HUES64 (cell line): ENCODE results near the gene MAPKAPK3. TPM values are rescaled to one million over a fixed set of nuclear protein-coding genes. Genes with fewer than 3 reads are reported as not detected.
A peak's percentile ranks its signal among the peaks of the same experiment; 100 is the strongest.

Experiments used
- H3K27ac ChIP-seq: 2 replicates; pipeline ENCODE4 v1.7.0; 2013; ENCODE audit warnings: low read depth, low read length, inconsistent platforms
- H3K27me3 ChIP-seq: 2 replicates; pipeline ENCODE4 v1.6.1; 2013; ENCODE audit warnings: mild to moderate bottlenecking, low read length; ENCODE audit not compliant: insufficient read depth
- H3K36me3 ChIP-seq: 2 replicates; pipeline ENCODE4 v1.6.1; 2013; ENCODE audit warnings: mild to moderate bottlenecking, low read length; ENCODE audit not compliant: insufficient read depth
- H3K4me1 ChIP-seq: 2 replicates; pipeline ENCODE4 v1.6.1; 2013; ENCODE audit warnings: mild to moderate bottlenecking, low read length, moderate library complexity; ENCODE audit not compliant: insufficient read depth
- H3K4me3 ChIP-seq: 2 replicates; pipeline ENCODE4 v1.5.1; 2013; ENCODE audit warnings: mild to moderate bottlenecking, low read length, moderate library complexity
- H3K9ac ChIP-seq: 2 replicates; pipeline ENCODE4 v1.6.1; 2013; ENCODE audit warnings: mild to moderate bottlenecking, low read depth, low read length
- H3K9me3 ChIP-seq: 2 replicates; pipeline ENCODE4 v1.6.1; 2013; ENCODE audit warnings: low read depth, low read length; ENCODE audit not compliant: insufficient read depth
- WGBS: fragments of 150-250, 120-280 bp; methylation state at CpG from one replicate; pipeline ENCODE4 v1.1.7; 2013; ENCODE audit warnings: missing lambda C conversion rate; 5-methylcytosine and 5-hydroxymethylcytosine counted together
- polyA plus RNA-seq, 2 experiments: library from polyadenylated mRNA; stranded (reverse); fragments of 50-300 nt; gene quantifications; one replicate each; pipeline ENCODE4 v1.2.3, GENCODE V29; 2013

MAPKAPK3 gene
- polyA plus RNA-seq (2013, experiment 1 of 2) = 32.3 TPM
- 32.8 TPM for polyA plus RNA-seq (2013, experiment 2 of 2)

DNA sequence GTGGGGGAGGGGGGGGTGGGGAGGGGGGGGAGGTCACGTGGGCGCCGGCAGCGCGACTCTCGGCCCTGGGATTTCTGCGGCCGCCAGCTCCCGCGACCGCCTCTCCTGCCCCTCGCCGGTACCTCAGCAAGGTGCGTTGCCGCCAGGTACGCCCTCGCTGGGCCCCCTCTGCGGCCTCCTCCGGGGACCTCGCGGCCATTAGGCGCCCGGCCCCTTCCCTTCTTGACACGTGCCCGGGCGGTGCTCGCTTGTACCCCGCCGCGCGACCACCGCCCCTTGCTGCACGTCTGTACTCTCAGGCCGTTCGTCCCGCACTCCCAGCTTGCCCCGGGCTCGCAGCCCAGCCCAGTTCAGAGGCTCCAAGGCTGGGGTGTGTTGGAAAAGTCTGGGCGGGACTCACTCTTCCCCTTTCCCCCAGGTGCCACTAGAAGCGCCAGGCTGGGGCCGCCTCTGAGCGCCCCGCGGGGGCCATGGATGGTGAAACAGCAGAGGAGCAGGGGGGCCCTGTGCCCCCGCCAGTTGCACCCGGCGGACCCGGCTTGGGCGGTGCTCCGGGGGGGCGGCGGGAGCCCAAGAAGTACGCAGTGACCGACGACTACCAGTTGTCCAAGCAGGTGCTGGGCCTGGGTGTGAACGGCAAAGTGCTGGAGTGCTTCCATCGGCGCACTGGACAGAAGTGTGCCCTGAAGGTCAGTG is at the start of gene MAPKAPK3:
Gene MAPKAPK3, plus strand, starts transcription at position 56 of the 696 bp plus-strand sequence. Its CDS starts 415 bp downstream, at position 471.
- WGBS = 2% methylated on average over 57 of the region's 58 CpGs
- Histone ChIP-seq H3K9ac (peak within 1 kb of the TSS; percentile 88), H3K4me1 (peaks cover 17% of the 10 kb centered on the region; the same call in 1 of the 2 replicates), H3K36me3 (0 out of 2 replicates have a peak, but pooled peaks cover 3% of the 10 kb centered on the region), H3K9me3 (no peaks in the 10 kb centered on the region), H3K27ac (peak within 1 kb of the TSS; percentile 74; the same call in 1 of the 2 replicates), H3K27me3 (peaks cover 26% of the 10 kb centered on the region), H3K4me3 (peak within 1 kb of the TSS; percentile 73)

DNA sequence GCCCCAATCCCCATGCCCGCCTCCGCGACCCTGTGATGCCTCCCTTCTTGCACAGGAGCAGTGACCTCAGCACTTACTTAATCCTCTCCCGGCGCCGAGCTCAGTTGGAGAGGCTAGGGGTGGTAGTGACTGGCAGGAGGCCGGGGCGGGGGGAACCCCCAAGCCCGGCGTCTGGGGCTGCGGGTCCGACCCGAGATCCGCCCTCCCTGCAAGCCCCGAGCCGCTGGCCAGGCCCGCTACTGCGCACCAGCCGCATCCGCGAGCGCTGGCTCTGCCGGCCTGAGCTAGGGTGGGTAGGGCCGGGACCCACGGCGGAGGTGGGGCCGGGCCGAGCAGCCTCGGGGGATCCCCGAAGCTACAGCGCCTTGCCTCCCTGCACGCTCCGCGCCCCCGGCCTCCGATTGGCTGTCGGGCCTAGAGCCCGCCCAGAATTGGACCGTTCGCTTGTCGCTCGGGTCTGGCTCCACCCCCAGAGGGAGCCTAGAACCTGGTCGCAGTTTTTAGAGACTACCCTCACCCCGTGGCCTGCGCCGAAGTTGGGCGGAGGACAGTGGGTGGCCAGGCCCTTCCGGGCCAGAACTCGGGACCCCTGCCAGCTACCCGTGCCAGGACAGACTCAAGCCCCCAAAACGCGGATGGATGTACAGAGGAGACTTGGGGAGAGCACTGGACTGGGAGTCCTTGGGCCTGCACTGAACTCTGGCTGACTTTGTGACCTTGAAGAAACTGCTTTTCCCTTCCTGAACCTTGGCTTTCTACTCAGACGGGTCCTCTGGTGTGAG is 49.4 kb upstream of the MAPKAPK3 start, which contains the start of gene C3orf18:
Gene C3orf18, minus strand, starts transcription at position 362 of the 782 bp plus-strand sequence. CDS start 2,048 bp downstream, outside the sequence.
- Histone ChIP-seq H3K27ac (no peak within 1 kb of the TSS), H3K36me3 (no peaks in the 10 kb centered on the region), H3K9ac (peak within 1 kb of the TSS; percentile 54), H3K4me3 (peak within 1 kb of the TSS; percentile 99), H3K27me3 (peaks cover 14% of the 10 kb centered on the region), H3K4me1 (0 out of 2 replicates have a peak, but pooled peaks cover 4% of the 10 kb centered on the region), H3K9me3 (no peaks in the 10 kb centered on the region)
- WGBS = 4% methylated on average over 53 of the region's 53 CpGs

DNA sequence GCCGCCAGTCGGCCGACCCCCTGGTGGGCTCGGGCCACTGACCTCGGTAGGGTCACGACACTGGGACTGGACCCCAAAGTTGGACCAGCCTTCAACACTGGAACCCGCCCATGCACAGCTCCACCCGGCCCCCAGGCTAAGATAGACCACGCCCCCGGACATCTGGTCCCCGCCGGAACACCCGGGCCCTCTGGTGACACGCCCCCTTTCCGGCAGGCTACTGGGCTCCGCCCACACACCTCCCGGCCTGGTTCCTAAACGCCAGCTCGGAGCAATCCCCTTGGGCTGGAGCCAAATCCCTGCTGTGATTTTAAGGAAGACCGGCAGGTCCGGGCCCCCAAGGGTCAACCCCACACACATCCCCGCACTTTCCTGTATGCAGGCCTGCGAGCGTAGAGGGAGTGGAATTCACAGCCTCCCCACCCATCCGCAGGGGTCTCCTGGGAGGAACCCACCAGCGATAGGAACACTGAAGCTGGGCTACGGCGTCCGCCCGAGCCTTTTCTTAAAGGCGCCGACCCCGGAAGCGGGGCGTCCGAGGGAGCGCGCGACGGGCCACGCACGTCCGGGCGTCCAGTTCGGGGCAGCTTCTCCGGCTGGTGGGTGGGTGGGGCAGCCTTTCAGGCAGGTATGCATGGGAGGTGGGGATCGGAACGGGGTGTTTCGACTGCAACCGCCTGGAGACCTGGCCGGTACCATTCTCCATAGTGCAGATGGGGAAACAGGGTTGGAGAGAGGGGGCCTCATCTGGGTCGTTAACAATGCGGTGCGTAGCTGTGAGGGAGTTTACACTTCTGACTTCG is 47.8 kb upstream of the MAPKAPK3 start, which contains the start of gene HEMK1:
Gene HEMK1, plus strand, starts transcription at position 576 of the 803 bp plus-strand sequence. CDS start 1,583 bp downstream, outside the sequence.
- peaks cover 14% of the 10 kb centered on the region for H3K27me3 ChIP-seq
- H3K36me3 ChIP-seq = no peaks in the 10 kb centered on the region
- under 1% methylated on average over 55 of the region's 55 CpGs for WGBS
- H3K9ac ChIP-seq = peak within 1 kb of the TSS; percentile 76
- H3K9me3 ChIP-seq = no peaks in the 10 kb centered on the region
- H3K27ac ChIP-seq = peak within 1 kb of the TSS; percentile 89
- peak within 1 kb of the TSS; percentile 99 for H3K4me3 ChIP-seq
- H3K4me1 ChIP-seq = 0 out of 2 replicates have a peak, but pooled peaks cover 4% of the 10 kb centered on the region

DNA sequence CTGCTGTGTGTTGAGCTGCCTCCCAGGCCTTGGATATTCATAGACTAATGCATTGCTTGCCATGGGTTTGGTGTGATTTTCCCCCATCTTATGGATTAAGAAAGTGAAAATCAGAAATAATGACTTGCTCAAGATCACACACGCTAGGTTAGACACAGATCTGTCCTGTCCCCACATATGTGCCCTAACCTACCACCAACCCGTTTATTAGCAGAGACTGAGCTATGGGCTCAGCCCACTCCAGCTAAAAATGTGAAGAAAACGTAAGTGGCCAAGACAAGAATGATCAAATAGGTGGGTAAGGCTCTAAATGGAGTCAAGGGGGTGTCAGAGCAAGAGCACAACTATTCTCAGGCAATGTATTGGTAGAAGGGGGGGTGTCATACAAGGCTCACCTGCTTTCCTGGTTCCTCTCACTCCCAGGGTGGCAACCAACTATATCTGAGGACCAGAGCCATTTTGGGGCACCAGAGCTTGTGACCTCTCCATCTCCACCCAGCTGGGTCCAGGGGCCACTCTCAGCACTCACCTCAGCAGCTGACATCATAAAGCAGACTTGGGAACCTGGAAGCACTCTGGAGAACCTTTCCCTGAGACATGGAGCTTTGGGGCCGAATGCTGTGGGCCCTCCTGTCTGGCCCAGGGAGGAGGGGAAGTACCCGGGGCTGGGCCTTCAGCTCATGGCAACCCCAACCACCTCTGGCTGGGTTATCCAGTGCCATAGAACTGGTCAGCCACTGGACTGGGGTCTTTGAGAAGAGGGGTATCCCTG is 46.3 kb upstream of the MAPKAPK3 start:
- H3K9ac ChIP-seq = no peak overlapping the region
- H3K4me1 ChIP-seq = 0 out of 2 replicates have a peak, but pooled peaks cover 4% of the 10 kb centered on the region
- no peaks in the 10 kb centered on the region for H3K36me3 ChIP-seq
- H3K27ac ChIP-seq = no peak overlapping the region
- peak overlapping the region; percentile 99; the same call in 1 of the 2 replicates for H3K4me3 ChIP-seq
- WGBS = 91% methylated on average over 5 of the region's 5 CpGs
- H3K27me3 ChIP-seq = peaks cover 14% of the 10 kb centered on the region
- no peaks in the 10 kb centered on the region for H3K9me3 ChIP-seq

DNA sequence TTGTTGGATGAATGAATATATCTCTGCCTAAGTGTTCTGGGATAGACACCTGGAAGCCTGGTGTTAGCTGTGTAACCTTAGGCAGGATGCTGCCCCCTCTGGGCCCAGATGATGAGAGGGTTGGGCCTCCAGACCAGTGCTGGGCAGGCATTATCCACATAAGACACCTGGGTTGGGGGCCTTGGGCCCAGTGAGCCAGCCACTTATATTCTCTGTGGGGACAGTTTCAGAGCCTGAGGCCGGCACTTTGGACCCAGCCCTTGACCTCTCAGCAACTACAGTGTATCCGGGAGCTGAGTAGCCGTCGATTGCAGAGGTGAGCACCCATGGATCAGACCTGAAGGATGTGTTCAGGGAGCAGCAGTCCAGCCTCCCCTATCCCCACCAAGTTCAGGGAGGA is 45.5 kb upstream of the MAPKAPK3 start:
- H3K9ac ChIP-seq = no peak overlapping the region
- 0 out of 2 replicates have a peak, but pooled peaks cover 4% of the 10 kb centered on the region for H3K4me1 ChIP-seq
- no peaks in the 10 kb centered on the region for H3K9me3 ChIP-seq
- 93% methylated on average over 4 of the region's 4 CpGs for WGBS
- no peak overlapping the region for H3K27ac ChIP-seq
- H3K27me3 ChIP-seq = peaks cover 8% of the 10 kb centered on the region; the same call in 1 of the 2 replicates
- H3K4me3 ChIP-seq = no peak overlapping the region
- H3K36me3 ChIP-seq = no peaks in the 10 kb centered on the region

GRCh38 chr3:50572158-50572557 is 44.8 kb upstream of the MAPKAPK3 start:
- Histone ChIP-seq H3K27ac (no peak overlapping the region), H3K27me3 (peaks cover 2% of the 10 kb centered on the region; the same call in 1 of the 2 replicates), H3K9me3 (no peaks in the 10 kb centered on the region), H3K4me3 (no peak overlapping the region), H3K36me3 (no peaks in the 10 kb centered on the region), H3K4me1 (0 out of 2 replicates have a peak, but pooled peaks cover 4% of the 10 kb centered on the region), H3K9ac (no peak overlapping the region)
- 61% methylated on average over 1 of the region's 1 CpG for WGBS

DNA sequence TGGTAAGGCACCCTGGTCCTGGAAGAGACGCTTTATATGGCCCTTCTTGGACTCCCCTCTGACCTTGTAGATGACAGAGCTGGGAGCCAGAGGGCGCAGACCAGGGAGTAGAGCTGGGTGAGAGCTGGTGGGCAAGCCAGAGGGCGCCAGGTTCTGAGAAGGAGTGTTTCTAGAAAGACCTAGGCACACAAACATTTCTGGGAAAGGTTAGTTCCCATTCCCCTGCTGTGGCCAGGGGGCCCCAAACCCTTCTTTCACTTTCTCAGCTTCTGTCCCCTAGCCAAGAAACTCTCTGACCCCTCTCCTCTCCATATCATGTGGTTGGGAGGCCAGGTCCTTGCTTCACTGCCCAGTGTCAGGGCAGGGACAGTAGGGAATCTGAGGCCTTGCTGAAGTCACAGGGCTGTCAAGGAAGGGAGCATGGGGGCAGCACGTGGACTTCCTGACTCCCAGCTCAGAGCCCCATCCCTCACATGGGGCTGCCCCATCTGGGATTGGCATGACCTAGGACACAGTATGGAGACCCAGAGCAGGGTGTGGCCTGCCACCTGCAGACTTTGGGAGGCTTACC is 44.1 kb upstream of the MAPKAPK3 start:
- 0 out of 2 replicates have a peak, but pooled peaks cover 4% of the 10 kb centered on the region for H3K4me1 ChIP-seq
- no peaks in the 10 kb centered on the region for H3K9me3 ChIP-seq
- no peak overlapping the region for H3K27ac ChIP-seq
- H3K36me3 ChIP-seq = peaks cover 3% of the 10 kb centered on the region; the same call in 1 of the 2 replicates
- H3K4me3 ChIP-seq = no peak overlapping the region
- no peaks in the 10 kb centered on the region for H3K27me3 ChIP-seq
- no peak overlapping the region for H3K9ac ChIP-seq
- 88% methylated on average over 4 of the region's 4 CpGs for WGBS

- H3K9me3 ChIP-seq = no peaks in the 10 kb centered on the region
- no peak overlapping the region for H3K27ac ChIP-seq
- no peak overlapping the region for H3K9ac ChIP-seq
- 0 out of 2 replicates have a peak, but pooled peaks cover 4% of the 10 kb centered on the region for H3K4me1 ChIP-seq
- H3K4me3 ChIP-seq = no peak overlapping the region
- peaks cover 7% of the 10 kb centered on the region; the same call in 1 of the 2 replicates for H3K36me3 ChIP-seq
- no peaks in the 10 kb centered on the region for H3K27me3 ChIP-seq
- WGBS = 93% methylated on average over 8 of the region's 8 CpGs
Measured at GRCh38 chr3:50573566-50574443, 43.1 kb upstream of the MAPKAPK3 start.

DNA sequence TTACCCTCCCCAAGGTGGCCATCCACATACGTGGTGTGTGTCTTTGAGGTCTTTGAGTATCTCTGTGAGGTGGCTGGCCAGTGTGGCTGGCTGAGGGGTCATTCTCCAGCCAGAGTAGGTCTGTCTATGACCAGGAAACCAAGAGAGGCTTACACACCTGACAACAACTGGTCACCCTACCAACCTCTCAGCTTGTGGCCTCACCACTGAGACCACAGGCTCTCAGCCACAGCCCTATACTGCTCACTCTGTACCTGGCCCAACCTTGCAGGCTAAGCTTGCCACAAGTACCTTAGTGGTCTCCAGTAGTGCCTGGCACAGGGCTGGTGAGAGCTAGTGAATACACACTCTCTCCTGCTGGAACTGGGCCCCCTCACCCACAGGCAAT is 42.5 kb upstream of the MAPKAPK3 start:
- WGBS = 100% methylated on average over 1 of the region's 1 CpG
- H3K36me3 ChIP-seq = peaks cover 7% of the 10 kb centered on the region; the same call in 1 of the 2 replicates
- H3K4me3 ChIP-seq = no peak overlapping the region
- H3K27ac ChIP-seq = no peak overlapping the region
- H3K4me1 ChIP-seq = 0 out of 2 replicates have a peak, but pooled peaks cover 4% of the 10 kb centered on the region
- no peak overlapping the region for H3K9ac ChIP-seq
- H3K27me3 ChIP-seq = no peaks in the 10 kb centered on the region
- no peaks in the 10 kb centered on the region for H3K9me3 ChIP-seq
